Lung (tissue), 12 donors: ENCODE data around the gene INTS3. TPM values are rescaled to one million over a fixed set of nuclear protein-coding genes. Genes with fewer than 3 reads are reported as not detected.
"Not testable (repeated sequence)": the region's sequence is repeated elsewhere in the genome, so short reads cannot be mapped to it uniquely, and the experiment has no call there.

Experiments used
- ATAC-seq: fragments of 200-7000 bp; cut with Tn5 transposase; one replicate; pipeline ENCODE4 v1.9.1; 2020; ENCODE audit warnings: moderate number of reproducible peaks; ENCODE audit not compliant: insufficient read depth, low FRiP score
- DNase-seq, 3 donors: peaks; one replicate each; pipeline ENCODE4 v3.0.0-alpha.2; 2013 to 2017
- H3K27ac ChIP-seq, 2 donors: one replicate each; pipeline ENCODE4 v1.5.1; 2013; ENCODE audit warnings: mild to moderate bottlenecking in 2 of 2, moderate library complexity in 2 of 2, control low read depth in 1 of 2, inconsistent platforms in 1 of 2, low read depth in 1 of 2, low read length in 1 of 2
- H3K27me3 ChIP-seq, 3 donors: one replicate each; pipeline ENCODE4 v1.5.1; 2013; ENCODE audit warnings: low read length in 2 of 3; ENCODE audit not compliant: control insufficient read depth in 3 of 3, insufficient read depth in 3 of 3
- H3K36me3 ChIP-seq, 4 donors: one replicate each; pipeline ENCODE4 v1.5.1; 2013; ENCODE audit warnings: low read length in 4 of 4, mild to moderate bottlenecking in 1 of 4, moderate library complexity in 1 of 4; ENCODE audit not compliant: control insufficient read depth in 4 of 4, insufficient read depth in 4 of 4
- H3K4me1 ChIP-seq, 5 donors: one replicate each; pipeline ENCODE4 v1.5.1; 2013; ENCODE audit warnings: low read length in 5 of 5, mild to moderate bottlenecking in 2 of 5, moderate library complexity in 1 of 5; ENCODE audit not compliant: control insufficient read depth in 5 of 5, insufficient read depth in 5 of 5
- H3K4me3 ChIP-seq: one replicate; pipeline ENCODE4 v1.5.1; 2013; ENCODE audit warnings: mild to moderate bottlenecking, control low read depth, moderate library complexity
- H3K9ac ChIP-seq, 2 donors: one replicate each; pipeline ENCODE4 v1.5.1; 2013; ENCODE audit warnings: low read length in 2 of 2, control low read depth in 1 of 2; ENCODE audit not compliant: insufficient read depth in 1 of 2
- H3K9me3 ChIP-seq, 4 donors: one replicate each; pipeline ENCODE4 v1.5.1; 2013; ENCODE audit warnings: low read length in 3 of 4, mild to moderate bottlenecking in 1 of 4, moderate library complexity in 1 of 4; ENCODE audit not compliant: control insufficient read depth in 4 of 4, insufficient read depth in 3 of 4
- CTCF ChIP-seq: IDR thresholded peaks from 2 replicates; pipeline ENCODE4 v1.5.1; 2012; ENCODE audit warnings: mild to moderate bottlenecking; ENCODE audit errors: control extremely low read depth, extremely low read depth
- WGBS, 2 donors: extraction: QIAGEN DNeasy Blood & Tissue Kit; methylation state at CpG; one replicate each; pipeline ENCODE4 v1.1.7; 2013; 5-methylcytosine and 5-hydroxymethylcytosine counted together
- polyA plus RNA-seq, 2 donors: library from polyadenylated mRNA; stranded (reverse); fragments of 200-250 nt; gene quantifications; one replicate each; pipeline ENCODE4 v1.2.1, GENCODE V29; 2013
- total RNA-seq, 2 donors: library from RNA; depleted of rRNA in 1 of 2; stranded (reverse); fragments of >200 nt in 1 of 2; gene quantifications; one replicate each; pipeline ENCODE4 v1.2.1, GENCODE V29; 2014 to 2021
- donor health status: control.
- donor health status: control.
- donor health status: Bipolar disorder and iron deficiency.
- donor health status: healthy.
- donor health status: DM: yes; HTN: yes; CAD: no.

Gene INTS3
- total and polyA plus RNA-seq, 4 donors, result 31.3 to 70.4 (median 51.0) TPM

GRCh38 chr1:153699768-153700167, 28.1 kb upstream of the INTS3 start:
- H3K9me3 ChIP-seq, result no peaks in the 10 kb centered on the region
- H3K27ac ChIP-seq, result peak overlapping the region in 1 of 2 donors; percentile 22
- peaks cover 0 to 11% (median 4%) of the 10 kb centered on the region in 5 donors for H3K4me1 ChIP-seq
- DNase-seq (no peak), ATAC-seq (no peak)
- WGBS, 2 donors, result 87 to 95% methylated on average over 6 of the region's 6 CpGs
- H3K27me3 ChIP-seq, result no peaks in the 10 kb centered on the region
- H3K36me3 ChIP-seq, result no peaks in the 10 kb centered on the region
- no peak overlapping the region for H3K9ac ChIP-seq
- H3K4me3 ChIP-seq, result no peak overlapping the region
- no peak for TF ChIP-seq CTCF

GRCh38 chr1:153705484-153705883, 22.4 kb upstream of the INTS3 start:
- Histone ChIP-seq H3K27me3 (no peaks in the 10 kb centered on the region), H3K4me1 (no peaks in the 10 kb centered on the region)
- WGBS, 2 donors, result 93 to 95% methylated on average over 9 of the region's 9 CpGs

GRCh38 chr1:153711026-153711425, 16.8 kb upstream of the INTS3 start:
- DNase-seq (no peak), ATAC-seq (no peak)
- Histone ChIP-seq H3K4me1 (no peaks in the 10 kb centered on the region), H3K27ac (no peak overlapping the region), H3K4me3 (no peak overlapping the region), H3K27me3 (no peaks in the 10 kb centered on the region), H3K9me3 (no peaks in the 10 kb centered on the region), H3K9ac (no peak overlapping the region), H3K36me3 (no peaks in the 10 kb centered on the region)
- no peak for TF ChIP-seq CTCF
- WGBS, 2 donors, result 76 to 83% methylated on average over 7 of the region's 7 CpGs

More at GRCh38 chr1:153705484-153705883, 22.4 kb upstream of the INTS3 start:
- Histone ChIP-seq H3K36me3 (no peaks in the 10 kb centered on the region), H3K4me3 (no peak overlapping the region), H3K9ac (no peak overlapping the region), H3K27ac (no peak overlapping the region), H3K9me3 (no peaks in the 10 kb centered on the region)
- ATAC-seq, result no peak
- DNase-seq, result no peak
- TF ChIP-seq CTCF, result no peak

GRCh38 chr1:153716211-153716610, 11.6 kb upstream of the INTS3 start:
- not testable (repeated sequence) for H3K4me1 ChIP-seq, H3K27me3 ChIP-seq, ATAC-seq, H3K9ac ChIP-seq, H3K9me3 ChIP-seq, H3K36me3 ChIP-seq, DNase-seq, H3K4me3 ChIP-seq, H3K27ac ChIP-seq
- 84 to 88% methylated on average over 5 of the region's 5 CpGs for WGBS, 2 donors
